GM08714 (cell line): Measurements from ENCODE around the gene RAMP1.

Experiments used
- H3K4me3 ChIP-seq: fragments of 200-500 bp; sonication (Bioruptor generic); 2 replicates; pipeline ENCODE4 v1.5.1; 2014; ENCODE audit warnings: mild to moderate bottlenecking, low read length, inconsistent platforms
- ZNF274 ChIP-seq: IDR thresholded peaks from 2 replicates; pipeline ENCODE4 v1.6.1; 2012; ENCODE audit warnings: mild to moderate bottlenecking, low read depth, low read length

The RAMP1 gene

DNA sequence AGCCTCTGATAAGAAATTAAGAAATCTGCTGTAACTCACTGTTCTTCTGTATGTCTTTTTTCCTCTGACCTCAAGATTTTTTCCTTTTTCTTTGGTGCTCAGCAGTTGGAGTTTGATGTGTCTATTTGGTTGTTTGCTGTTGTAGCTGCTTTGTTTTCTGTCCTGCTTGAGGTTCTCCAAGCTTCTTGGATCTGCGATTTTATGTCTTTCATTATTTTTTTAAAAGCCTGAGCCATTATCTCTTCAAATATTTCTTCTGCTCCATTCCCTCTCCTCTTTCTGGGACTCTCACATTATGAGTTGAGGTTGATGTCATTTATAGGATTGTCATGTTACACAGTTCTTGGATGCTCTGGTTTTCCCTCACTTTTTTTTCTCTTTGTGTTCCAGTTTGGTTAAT, 47.7 kb downstream of the RAMP1 start:
- no peak for TF ChIP-seq ZNF274
- H3K4me3 ChIP-seq = no peak overlapping the region

DNA sequence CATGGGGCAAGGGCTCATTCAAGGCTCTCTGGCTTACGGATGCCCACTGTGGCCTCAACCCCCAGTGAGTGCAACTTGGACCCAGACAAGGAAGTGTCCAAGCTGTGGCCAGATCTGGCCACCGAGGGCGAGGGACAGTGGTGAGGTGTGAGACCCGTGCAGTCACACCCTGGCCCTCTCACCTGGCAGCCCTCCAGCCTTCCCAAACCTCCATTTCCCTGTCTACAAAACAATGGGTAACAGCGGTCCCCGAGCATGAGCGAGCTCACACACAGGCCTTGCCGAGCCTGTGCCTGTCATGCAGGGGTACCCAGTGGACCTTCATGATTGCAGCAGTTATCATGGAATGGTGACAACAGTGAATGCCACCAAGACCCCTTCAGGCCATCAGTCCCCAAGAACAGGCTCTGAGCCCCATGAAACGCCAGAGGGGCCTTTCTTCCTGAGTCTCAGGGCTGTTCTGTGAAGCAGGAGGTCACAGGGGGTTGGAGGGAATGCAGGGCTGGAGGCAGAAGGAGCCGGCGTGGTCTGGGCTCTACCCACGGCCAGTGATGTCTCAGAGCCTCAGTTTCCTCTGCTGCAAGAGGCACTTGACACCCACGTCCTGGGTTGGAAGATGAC, 49.8 kb downstream of the RAMP1 start:
- H3K4me3 ChIP-seq = no peak overlapping the region
- no peak for TF ChIP-seq ZNF274

DNA sequence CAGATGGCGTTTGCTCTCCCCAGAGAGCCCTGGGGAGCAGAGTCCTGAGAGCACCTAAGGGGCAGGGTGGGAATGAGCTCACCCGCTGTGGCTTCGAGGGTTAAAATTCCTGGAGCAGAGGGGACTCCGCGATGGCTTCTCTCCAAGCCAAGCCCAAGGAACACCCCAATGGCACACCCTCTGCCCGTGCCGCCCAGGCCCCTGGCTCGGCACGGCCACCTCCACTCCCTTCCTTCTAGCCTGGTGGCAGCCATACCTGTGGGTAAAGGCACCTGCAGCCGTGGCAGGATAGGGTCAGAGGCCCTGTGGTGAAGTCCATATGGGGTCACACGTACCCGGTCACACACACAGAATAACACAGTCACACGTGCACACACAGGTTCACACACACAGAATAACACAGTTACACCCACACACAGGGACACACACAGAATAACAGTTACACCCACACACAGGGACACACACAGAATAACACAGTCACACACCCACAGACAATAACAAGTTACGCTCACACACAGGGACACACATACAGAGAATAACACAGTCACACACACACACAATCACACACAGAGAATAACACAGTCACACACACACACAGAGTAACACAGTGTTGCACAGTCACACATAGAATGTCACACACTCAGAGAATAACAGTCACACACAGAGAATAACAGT, 50.5 kb downstream of the RAMP1 start:
- TF ChIP-seq ZNF274 = no peak
- H3K4me3 ChIP-seq = no peak overlapping the region

DNA sequence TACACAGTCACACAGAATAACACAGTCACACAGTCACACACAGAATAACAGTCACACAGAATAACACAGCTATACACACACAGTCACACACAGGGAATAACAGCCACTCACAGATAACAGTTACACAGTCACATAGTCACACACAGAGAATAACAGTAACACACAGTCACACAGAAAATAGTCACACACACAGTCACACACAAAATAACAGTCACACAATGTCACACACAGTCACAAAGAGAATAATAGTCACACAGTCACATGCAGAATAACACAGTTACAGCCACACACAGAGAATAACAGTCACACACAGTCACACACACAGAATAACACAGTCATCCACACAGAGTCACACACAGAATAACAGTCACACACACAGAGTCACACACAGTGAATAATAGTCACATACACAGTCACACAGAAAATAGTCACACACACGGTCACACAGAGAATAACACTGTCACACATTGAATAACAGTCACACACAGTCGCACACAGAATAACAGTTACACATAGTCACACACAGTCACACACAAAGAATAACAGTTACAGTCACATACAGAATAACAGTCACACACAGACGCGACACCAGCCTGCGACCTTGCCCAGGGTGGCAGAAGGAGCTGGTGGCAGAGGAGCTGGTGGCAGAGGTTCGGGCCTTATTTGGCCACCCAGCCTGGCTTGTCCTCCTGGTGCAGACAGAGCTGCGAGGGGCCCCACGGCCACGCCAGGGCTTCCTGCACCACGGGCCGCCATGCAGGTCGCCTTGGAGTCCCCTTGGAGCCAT, 51.3 kb downstream of the RAMP1 start:
- no peak for TF ChIP-seq ZNF274
- no peak overlapping the region for H3K4me3 ChIP-seq

DNA sequence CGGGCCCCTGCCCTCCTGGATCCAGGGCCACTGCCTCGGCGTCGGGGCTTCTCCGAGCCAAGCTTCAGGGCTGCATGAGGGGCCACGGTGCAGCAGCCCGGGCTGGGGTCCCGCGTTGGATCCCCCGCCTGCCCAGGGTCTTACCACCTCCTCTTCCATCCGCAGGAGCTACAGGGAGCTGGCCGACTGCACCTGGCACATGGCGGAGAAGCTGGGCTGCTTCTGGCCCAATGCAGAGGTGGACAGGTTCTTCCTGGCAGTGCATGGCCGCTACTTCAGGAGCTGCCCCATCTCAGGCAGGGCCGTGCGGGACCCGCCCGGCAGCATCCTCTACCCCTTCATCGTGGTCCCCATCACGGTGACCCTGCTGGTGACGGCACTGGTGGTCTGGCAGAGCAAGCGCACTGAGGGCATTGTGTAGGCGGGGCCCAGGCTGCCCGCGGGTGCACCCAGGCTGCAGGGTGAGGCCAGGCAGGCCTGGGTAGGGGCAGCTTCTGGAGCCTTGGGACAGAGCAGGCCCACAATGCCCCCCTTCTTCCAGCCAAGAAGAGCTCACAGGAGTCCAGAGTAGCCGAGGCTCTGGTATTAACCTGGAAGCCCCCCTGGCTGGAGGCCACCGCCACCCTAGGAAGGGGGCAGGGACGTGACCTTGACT, 52.1 kb downstream of the RAMP1 start:
- TF ChIP-seq ZNF274 = no peak
- H3K4me3 ChIP-seq = no peak overlapping the region

DNA sequence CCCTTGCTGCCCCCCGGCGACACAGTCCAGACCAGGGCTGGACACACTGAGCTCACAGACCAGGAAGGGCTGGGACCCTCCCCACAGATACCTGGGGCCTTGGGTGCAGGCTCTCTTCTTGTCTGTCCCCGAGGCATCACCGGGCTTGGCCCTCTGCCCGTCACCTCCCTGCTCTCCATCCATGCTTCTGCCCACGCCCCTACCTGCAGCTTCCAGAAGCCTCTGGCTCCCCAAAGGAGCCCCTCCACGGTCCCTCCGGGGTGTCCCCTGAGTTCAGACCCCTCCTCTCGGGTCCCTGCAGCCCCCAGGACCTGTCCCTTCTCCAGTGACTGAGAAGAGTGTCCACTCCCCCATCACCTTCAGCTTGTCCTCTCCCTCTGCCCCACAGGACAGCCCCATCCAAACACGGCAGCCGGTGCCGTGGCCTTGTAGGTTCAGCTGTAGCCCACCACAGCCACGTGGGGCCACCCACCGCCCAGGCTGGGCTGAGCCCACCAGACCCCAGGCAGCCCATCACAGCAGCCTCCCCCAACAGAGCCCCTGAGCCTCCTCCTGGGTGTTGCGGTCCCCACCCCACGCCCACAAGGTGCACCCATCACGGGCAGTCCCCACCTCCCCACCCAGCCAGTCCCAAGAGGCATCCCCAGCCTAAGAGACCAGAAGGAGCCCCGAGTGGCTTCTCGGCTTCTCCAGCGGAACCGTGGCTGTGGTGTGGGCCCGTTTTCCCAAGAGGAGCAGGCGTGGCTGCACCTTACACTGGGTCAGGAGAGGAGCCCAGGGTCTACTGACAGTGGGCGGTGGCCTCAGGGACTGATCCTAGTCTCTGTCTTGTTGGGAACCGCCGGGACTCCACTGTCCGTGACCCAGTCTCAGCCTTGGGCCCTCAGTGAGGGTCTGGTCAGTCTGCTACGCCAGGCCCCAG, 53.1 kb downstream of the RAMP1 start:
- no peak for TF ChIP-seq ZNF274
- no peak overlapping the region for H3K4me3 ChIP-seq

DNA sequence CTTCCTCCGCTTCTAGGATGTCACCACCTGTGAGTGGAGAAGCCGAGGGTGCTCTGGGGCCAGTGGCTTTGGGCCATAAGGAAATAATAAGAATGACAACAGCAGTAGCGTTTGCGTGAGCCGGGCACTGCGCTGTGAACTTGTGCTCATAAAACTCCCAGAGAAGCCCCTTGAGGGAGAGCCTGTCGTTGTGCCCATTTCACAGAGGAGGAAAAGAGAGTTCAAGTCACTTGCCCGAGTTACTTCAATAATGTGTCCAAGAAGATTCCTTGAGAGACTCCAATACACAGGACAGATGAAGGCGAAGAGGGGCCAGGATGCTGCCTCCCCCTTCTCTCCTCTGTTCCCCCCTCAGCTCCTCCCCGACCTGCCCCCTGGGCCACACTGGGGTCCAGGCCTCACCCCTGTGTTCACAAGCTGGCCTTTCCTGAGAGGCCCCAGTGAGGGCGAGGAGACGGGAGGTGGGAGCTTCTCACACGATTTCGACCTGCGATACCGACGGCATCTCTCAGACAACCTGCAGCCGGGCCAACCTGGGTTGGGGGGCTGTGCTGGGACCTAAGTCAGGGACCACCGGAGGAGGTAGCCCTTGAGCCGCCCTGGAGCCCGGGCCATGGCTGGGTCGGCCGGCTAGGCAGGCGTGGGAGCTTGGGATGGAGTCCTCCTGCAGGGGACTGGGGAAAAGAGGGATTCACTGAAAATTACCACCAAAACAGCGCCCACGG, 53.9 kb downstream of the RAMP1 start:
- no peak overlapping the region for H3K4me3 ChIP-seq
- TF ChIP-seq ZNF274 = no peak

DNA sequence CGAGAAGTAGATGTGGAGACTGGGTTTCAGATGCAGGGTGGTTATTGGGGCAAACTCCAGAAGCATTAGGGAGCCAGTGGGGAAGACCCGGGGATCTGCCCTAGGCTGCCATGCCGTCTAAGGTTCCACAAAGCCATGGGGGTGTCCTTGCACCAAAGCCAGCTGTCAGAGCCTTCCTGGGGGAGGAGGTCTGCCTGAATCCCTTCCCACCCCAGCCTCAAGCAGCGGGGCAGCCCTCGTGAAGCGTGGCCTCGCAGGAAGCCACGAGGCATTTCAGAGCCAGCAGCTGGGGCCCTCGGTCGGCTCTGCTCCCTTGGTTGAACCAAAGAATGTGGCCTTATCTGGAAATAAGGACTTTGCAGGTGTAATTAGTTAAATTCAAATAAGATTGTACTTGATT, 56.2 kb downstream of the RAMP1 start:
- no peak for TF ChIP-seq ZNF274

GRCh38 chr2:237916296-237916695, 56.9 kb downstream of the RAMP1 start:
- no peak for TF ChIP-seq ZNF274
- H3K4me3 ChIP-seq = no peak overlapping the region

More for the DNA sequence above, 56.2 kb downstream of the RAMP1 start:
- no peak overlapping the region for H3K4me3 ChIP-seq

DNA sequence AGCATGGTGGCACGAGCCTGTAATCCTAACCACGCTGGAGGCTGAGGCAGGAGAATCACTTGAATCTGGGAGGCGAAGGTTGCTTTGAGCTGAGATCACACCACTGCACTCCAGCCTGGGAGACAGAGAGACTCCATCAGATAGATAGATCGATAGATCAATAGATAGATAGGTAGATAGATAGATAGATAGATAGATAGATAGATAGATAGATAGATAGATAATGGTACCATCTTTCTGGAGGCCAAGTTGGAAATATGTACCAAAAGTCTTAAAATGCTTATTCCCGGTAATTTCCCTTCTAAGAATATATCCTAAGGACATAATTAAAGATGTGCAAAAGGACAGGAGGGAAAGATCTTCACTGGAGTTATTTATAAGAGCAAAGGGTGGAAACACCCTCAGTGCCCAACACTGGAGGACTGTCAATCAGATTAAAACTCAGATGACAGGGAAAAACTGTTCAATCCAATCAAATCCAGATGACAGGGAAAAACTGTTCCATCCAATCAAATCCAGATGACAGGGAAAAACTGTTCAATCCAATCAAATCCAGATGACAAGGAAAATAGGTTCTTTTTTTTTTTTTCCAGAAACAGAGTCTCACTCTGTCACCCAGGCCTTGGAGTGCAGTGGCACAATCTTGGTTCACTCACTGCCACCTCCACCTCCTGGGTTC, 58.4 kb downstream of the RAMP1 start:
- H3K4me3 ChIP-seq = no peak overlapping the region
- no peak for TF ChIP-seq ZNF274

DNA sequence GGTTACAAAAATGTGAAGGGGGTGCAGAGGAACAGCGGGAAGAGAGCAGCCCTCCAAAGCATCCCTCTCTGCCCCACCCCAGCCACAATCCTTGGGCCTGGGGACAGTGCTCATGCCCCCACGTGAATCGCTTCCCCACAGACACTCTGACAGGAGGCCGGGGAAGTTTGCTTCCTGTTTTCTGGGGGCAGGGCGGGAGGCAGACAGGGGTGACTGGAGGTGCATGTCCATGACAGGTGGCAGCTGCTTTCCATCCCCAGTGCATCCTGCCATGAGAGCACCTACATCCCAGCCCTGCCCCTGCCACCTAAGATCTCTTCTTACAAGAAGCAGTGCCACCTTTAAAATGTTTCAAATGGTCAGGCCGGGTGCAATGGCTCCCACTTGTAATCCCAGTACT, 60.2 kb downstream of the RAMP1 start:
- no peak for TF ChIP-seq ZNF274
- no peak overlapping the region for H3K4me3 ChIP-seq

DNA sequence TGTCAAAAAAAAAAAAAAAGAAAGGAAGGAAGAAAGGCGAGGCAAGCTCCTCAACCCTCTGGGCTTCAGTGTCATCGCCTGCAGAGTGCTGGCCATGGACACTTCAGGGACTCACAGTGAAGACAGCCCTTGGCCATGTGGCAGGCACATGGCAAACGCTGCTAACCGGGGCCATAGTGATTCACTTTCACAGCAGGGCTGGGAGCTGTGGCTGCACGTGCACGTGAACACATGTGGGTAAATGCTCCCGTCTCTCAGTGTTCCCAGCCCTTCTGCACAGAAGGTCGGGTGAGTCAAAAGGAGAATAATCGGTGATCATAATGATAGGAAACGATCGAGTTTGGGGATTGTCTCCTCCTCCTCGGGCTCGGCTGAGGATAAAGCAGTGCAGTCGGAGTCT, 61.2 kb downstream of the RAMP1 start:
- H3K4me3 ChIP-seq = no peak overlapping the region
- no peak for TF ChIP-seq ZNF274
